GM23248 (cell line): ENCODE data around the gene ATP4A.

ENCODE experiments used
- EZH2 ChIP-seq: fragments of 200-600 bp; sonication (generic); IDR thresholded peaks from 2 replicates; pipeline ENCODE4 v1.6.1; 2018; ENCODE audit warnings: antibody characterized with exemption, mild to moderate bottlenecking; ENCODE audit not compliant: insufficient read depth, poor library complexity, severe bottlenecking
- EZH2phosphoT487 ChIP-seq: fragments of 200-600 bp; sonication (generic); IDR thresholded peaks from 2 replicates; pipeline ENCODE4 v1.6.1; 2018; ENCODE audit warnings: antibody characterized with exemption, moderate library complexity, mild to moderate bottlenecking, low read depth; ENCODE audit not compliant: insufficient read depth

DNA sequence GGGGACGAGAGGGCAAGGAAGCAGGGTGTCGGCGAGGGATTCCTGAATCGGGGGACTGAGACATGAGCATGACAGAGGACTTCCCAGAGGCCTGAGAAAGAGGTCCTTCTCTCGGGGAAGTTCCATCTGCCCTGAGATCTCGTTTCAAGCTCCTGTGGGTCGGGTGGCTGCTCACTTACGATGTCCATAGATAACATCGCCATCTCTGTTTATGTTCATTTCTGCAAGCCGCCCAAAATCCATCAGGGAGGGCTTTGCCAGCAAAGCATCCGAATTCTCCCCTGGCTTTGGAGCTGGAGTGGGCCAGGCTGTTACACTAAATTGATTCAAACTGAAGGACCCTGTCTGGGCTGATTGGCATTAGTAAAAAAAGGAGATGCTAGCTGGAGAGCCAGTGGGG, 55.9 kb downstream of the ATP4A start:
- TF ChIP-seq EZH2phosphoT487 (no peak), EZH2 (no peak)
